ENCODE measurements around the gene PAGE2B.
"Not testable (repeated sequence)": the region's sequence is repeated elsewhere in the genome, so short reads cannot be mapped to it uniquely, and the experiment has no call there.

PAGE2B gene

GRCh38 chrX:55074851-55075467, at the start of gene PAGE2B:
Gene PAGE2B, plus strand, starts transcription at chrX:55075030. Its CDS starts 1,012 bp downstream, at chrX:55076042.
- DNase-seq, result no peak

- no peak for DNase-seq
Measured at GRCh38 chrX:55026143-55026542, 48.7 kb upstream of the PAGE2B start.

GRCh38 chrX:55026840-55027239, 48.0 kb upstream of the PAGE2B start:
- DNase-seq, result no peak

GRCh38 chrX:55028040-55028439, 46.8 kb upstream of the PAGE2B start:
- DNase-seq, result no peak

- no peak for DNase-seq
Measured at GRCh38 chrX:55028611-55029010, 46.2 kb upstream of the PAGE2B start.

- no peak for DNase-seq
Measured at GRCh38 chrX:55029291-55029690, 45.5 kb upstream of the PAGE2B start.

GRCh38 chrX:55030271-55031205, 44.3 kb upstream of the PAGE2B start, which contains the start of gene ALAS2:
Gene ALAS2, minus strand, starts transcription at chrX:55030977. Its CDS starts 4,977 bp downstream, at chrX:55026000.
- DNase-seq, result no peak

GRCh38 chrX:55033429-55033828, 41.4 kb upstream of the PAGE2B start:
- no peak for DNase-seq

GRCh38 chrX:55039471-55039870, 35.4 kb upstream of the PAGE2B start:
- DNase-seq, result no peak

GRCh38 chrX:55041514-55041913, 33.3 kb upstream of the PAGE2B start:
- no peak for DNase-seq

- DNase-seq, result not testable (repeated sequence)
Measured at GRCh38 chrX:55050599-55050998, 24.2 kb upstream of the PAGE2B start.

GRCh38 chrX:55056820-55057674, 17.8 kb upstream of the PAGE2B start:
- DNase-seq, result no peak

- DNase-seq, result peak; percentile 45
Measured at GRCh38 chrX:55057675-55058249, 17.1 kb upstream of the PAGE2B start.

GRCh38 chrX:55067180-55067579, 7.7 kb upstream of the PAGE2B start:
- not testable (repeated sequence) for DNase-seq

- DNase-seq, result no peak
Measured at GRCh38 chrX:55072286-55072685, 2.5 kb upstream of the PAGE2B start.

- DNase-seq, result no peak
Measured at GRCh38 chrX:55088795-55089489, 14.1 kb downstream of the PAGE2B start, which contains the start of gene PAGE2. Gene PAGE2, plus strand, starts transcription at chrX:55089018. Its CDS starts 1,003 bp downstream, at chrX:55090021.

GRCh38 chrX:55098691-55099090, 23.9 kb downstream of the PAGE2B start:
- no peak for DNase-seq

GRCh38 chrX:55099162-55099561, 24.3 kb downstream of the PAGE2B start:
- DNase-seq, result no peak

GRCh38 chrX:55102754-55103153, 27.9 kb downstream of the PAGE2B start:
- peak; percentile 11 for DNase-seq

GRCh38 chrX:55107262-55107661, 32.4 kb downstream of the PAGE2B start:
- no peak for DNase-seq

GRCh38 chrX:55107911-55108310, 33.1 kb downstream of the PAGE2B start:
- no peak for DNase-seq

- DNase-seq, result no peak
Measured at GRCh38 chrX:55109306-55109705, 34.5 kb downstream of the PAGE2B start.
